DND-41 (cell line): ENCODE data around the gene FADD.
"Not testable (repeated sequence)": the region's sequence is repeated elsewhere in the genome, so short reads cannot be mapped to it uniquely, and the experiment has no call there.

ENCODE experiments used
- ATAC-seq: fragments of 200-7000 bp; cut with Tn5 transposase; 3 replicates; pipeline ENCODE4 v1.9.1; 2021; ENCODE audit warnings: low read depth; ENCODE audit not compliant: insufficient read depth
- DNase-seq: peaks from one replicate; pipeline ENCODE4 v3.0.0-alpha.2; 2020
- H2AFZ ChIP-seq: 2 replicates; pipeline ENCODE4 v1.6.0; 2012; ENCODE audit warnings: low read depth, low read length
- H3K27ac ChIP-seq: 2 replicates; pipeline ENCODE4 v1.5.1; 2012; ENCODE audit warnings: low read length, inconsistent platforms
- H3K27me3 ChIP-seq: fragments of 200-600 bp; sonication (generic); 2 replicates; pipeline ENCODE4 v1.6.0; 2012; ENCODE audit warnings: low read length, mild to moderate bottlenecking, inconsistent platforms; ENCODE audit not compliant: insufficient read depth, poor library complexity
- H3K36me3 ChIP-seq: 2 replicates; pipeline ENCODE4 v1.5.1; 2012; ENCODE audit warnings: low read length, inconsistent platforms; ENCODE audit not compliant: insufficient read depth
- H3K4me1 ChIP-seq: 2 replicates; pipeline ENCODE4 v1.5.1; 2012; ENCODE audit warnings: mild to moderate bottlenecking, low read length; ENCODE audit not compliant: insufficient read depth
- H3K4me2 ChIP-seq: 2 replicates; pipeline ENCODE4 v1.6.0; 2012; ENCODE audit warnings: mild to moderate bottlenecking, moderate library complexity, low read length, inconsistent platforms; ENCODE audit not compliant: insufficient read depth
- H3K4me3 ChIP-seq, 2 experiments: fragments of 200-600 bp in 1 of 2; shearing (Covaris generic) in 1 of 2; 2 replicates each; pipeline ENCODE4 v1.5.1; 2012 to 2016; ENCODE audit warnings: inconsistent platforms in 2 of 2, low read length in 2 of 2, mild to moderate bottlenecking in 2 of 2, low read depth in 1 of 2, moderate library complexity in 1 of 2
- H3K79me2 ChIP-seq: 2 replicates; pipeline ENCODE4 v1.6.0; 2012; ENCODE audit warnings: low read length, inconsistent platforms; ENCODE audit not compliant: insufficient read depth
- H3K9ac ChIP-seq: 2 replicates; pipeline ENCODE4 v1.6.0; 2012; ENCODE audit warnings: low read depth, mild to moderate bottlenecking, inconsistent platforms, low read length, moderate library complexity
- H3K9me3 ChIP-seq: 2 replicates; pipeline ENCODE4 v1.5.1; 2012; ENCODE audit warnings: low read length, moderate library complexity, mild to moderate bottlenecking, inconsistent platforms; ENCODE audit not compliant: insufficient read depth, severe bottlenecking
- H4K20me1 ChIP-seq: 2 replicates; pipeline ENCODE4 v1.6.0; 2012; ENCODE audit warnings: low read length; ENCODE audit not compliant: insufficient read depth
- EZH2 ChIP-seq: IDR thresholded peaks from 3 replicates; pipeline ENCODE4 v1.6.1; 2012; ENCODE audit warnings: borderline replicate concordance, low read depth, mild to moderate bottlenecking, moderate library complexity, low read length, inconsistent platforms; ENCODE audit not compliant: severe bottlenecking
- TF ChIP-seq, protein P1 (sequence below): IDR thresholded peaks from 2 replicates; pipeline ENCODE4 v1.5.1; 2012; ENCODE audit warnings: borderline replicate concordance, low read length, moderate library complexity, mild to moderate bottlenecking; ENCODE audit not compliant: poor library complexity, severe bottlenecking; ENCODE audit errors: extremely low read depth

The FADD gene

GRCh38 chr11:70194792-70195791 is 8.0 kb upstream of the FADD start:
- TF ChIP-seq EZH2, result no peak
- TF ChIP-seq, protein P1, sequence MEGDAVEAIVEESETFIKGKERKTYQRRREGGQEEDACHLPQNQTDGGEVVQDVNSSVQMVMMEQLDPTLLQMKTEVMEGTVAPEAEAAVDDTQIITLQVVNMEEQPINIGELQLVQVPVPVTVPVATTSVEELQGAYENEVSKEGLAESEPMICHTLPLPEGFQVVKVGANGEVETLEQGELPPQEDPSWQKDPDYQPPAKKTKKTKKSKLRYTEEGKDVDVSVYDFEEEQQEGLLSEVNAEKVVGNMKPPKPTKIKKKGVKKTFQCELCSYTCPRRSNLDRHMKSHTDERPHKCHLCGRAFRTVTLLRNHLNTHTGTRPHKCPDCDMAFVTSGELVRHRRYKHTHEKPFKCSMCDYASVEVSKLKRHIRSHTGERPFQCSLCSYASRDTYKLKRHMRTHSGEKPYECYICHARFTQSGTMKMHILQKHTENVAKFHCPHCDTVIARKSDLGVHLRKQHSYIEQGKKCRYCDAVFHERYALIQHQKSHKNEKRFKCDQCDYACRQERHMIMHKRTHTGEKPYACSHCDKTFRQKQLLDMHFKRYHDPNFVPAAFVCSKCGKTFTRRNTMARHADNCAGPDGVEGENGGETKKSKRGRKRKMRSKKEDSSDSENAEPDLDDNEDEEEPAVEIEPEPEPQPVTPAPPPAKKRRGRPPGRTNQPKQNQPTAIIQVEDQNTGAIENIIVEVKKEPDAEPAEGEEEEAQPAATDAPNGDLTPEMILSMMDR, result no peak

GRCh38 chr11:70200212-70200844 is 2.8 kb upstream of the FADD start:
- Histone ChIP-seq H3K9ac (no peak overlapping the region), H3K27ac (no peak overlapping the region), H3K4me1 (peaks cover 20% of the 10 kb centered on the region), H4K20me1 (peaks cover 15% of the 10 kb centered on the region), H3K27me3 (no peaks in the 10 kb centered on the region), H3K9me3 (no peaks in the 10 kb centered on the region), H3K79me2 (peaks cover 22% of the 10 kb centered on the region), H3K36me3 (peaks cover 13% of the 10 kb centered on the region), H2AFZ (no peak overlapping the region), H3K4me2 (no peak overlapping the region), H3K4me3 (no peak overlapping the region)
- TF ChIP-seq, protein P1, result no peak
- TF ChIP-seq EZH2, result no peak
- no peak for DNase-seq
- no peak for ATAC-seq

More at GRCh38 chr11:70194792-70195791, 8.0 kb upstream of the FADD start:
- no peaks in the 10 kb centered on the region for H3K79me2 ChIP-seq
- no peaks in the 10 kb centered on the region for H3K4me1 ChIP-seq
- H4K20me1 ChIP-seq, result no peaks in the 10 kb centered on the region; the same call in 1 of the 2 replicates
- no peak for DNase-seq
- H3K4me2 ChIP-seq, result no peak overlapping the region
- H3K36me3 ChIP-seq, result no peaks in the 10 kb centered on the region
- no peak overlapping the region for H3K9ac ChIP-seq
- H3K9me3 ChIP-seq, result no peaks in the 10 kb centered on the region
- H2AFZ ChIP-seq, result no peak overlapping the region
- no peak overlapping the region for H3K27ac ChIP-seq
- ATAC-seq, result no peak
- no peak overlapping the region for H3K4me3 ChIP-seq
- H3K27me3 ChIP-seq, result no peaks in the 10 kb centered on the region

GRCh38 chr11:70201047-70201446 is 2.0 kb upstream of the FADD start:
- H3K27ac ChIP-seq, ATAC-seq, H3K9ac ChIP-seq, H3K4me3 ChIP-seq, DNase-seq, H3K4me2 ChIP-seq, H2AFZ ChIP-seq, H3K9me3 ChIP-seq, H3K27me3 ChIP-seq: not testable (repeated sequence)
- H3K4me1 ChIP-seq, result peaks cover 27% of the 10 kb centered on the region
- H4K20me1 ChIP-seq, result peaks cover 22% of the 10 kb centered on the region
- H3K79me2 ChIP-seq, result peaks cover 29% of the 10 kb centered on the region
- H3K36me3 ChIP-seq, result peaks cover 20% of the 10 kb centered on the region
